Small intestine (tissue), 7 donors: ENCODE data around the gene TSHZ1. TPM values are rescaled to one million over a fixed set of nuclear protein-coding genes. Genes with fewer than 3 reads are reported as not detected.

ENCODE experiments used
- DNase-seq, 2 donors: peaks; one replicate each; pipeline versions ENCODE4 v3.0.0 to v3.0.0-alpha.2; 2013
- FAIRE-seq: peaks from 2 replicates; lab custom pipeline; 2012; peaks lifted over from hg19 to GRCh38; lab: Jason Lieb, UNC
- H3K27ac ChIP-seq, 3 donors: one replicate each; pipeline ENCODE4 v1.5.1; 2013; ENCODE audit warnings: low read length in 2 of 3, mild to moderate bottlenecking in 2 of 3, control low read depth in 1 of 3, inconsistent platforms in 1 of 3, low read depth in 1 of 3, moderate library complexity in 1 of 3
- H3K27me3 ChIP-seq, 3 donors: one replicate each; pipeline ENCODE4 v1.6.1; 2013; ENCODE audit warnings: low read length in 3 of 3, inconsistent platforms in 1 of 3; ENCODE audit not compliant: control insufficient read depth in 3 of 3, insufficient read depth in 3 of 3
- H3K36me3 ChIP-seq, 3 donors: one replicate each; pipeline ENCODE4 v1.6.1; 2013; ENCODE audit warnings: low read length in 3 of 3, inconsistent platforms in 1 of 3, low read depth in 1 of 3, mild to moderate bottlenecking in 1 of 3, moderate library complexity in 1 of 3; ENCODE audit not compliant: control insufficient read depth in 3 of 3, insufficient read depth in 2 of 3
- H3K4me1 ChIP-seq, 3 donors: one replicate each; pipeline ENCODE4 v1.6.1; 2013; ENCODE audit warnings: low read length in 2 of 3, inconsistent platforms in 1 of 3, low read depth in 1 of 3, mild to moderate bottlenecking in 1 of 3, moderate library complexity in 1 of 3; ENCODE audit not compliant: control insufficient read depth in 3 of 3, insufficient read depth in 2 of 3
- H3K4me3 ChIP-seq, 3 donors: one replicate each; pipeline ENCODE4 v1.5.1; 2013; ENCODE audit warnings: low read length in 3 of 3, control low read depth in 1 of 3, inconsistent platforms in 1 of 3, low read depth in 1 of 3, mild to moderate bottlenecking in 1 of 3, moderate library complexity in 1 of 3
- H3K9me3 ChIP-seq, 2 donors: one replicate each; pipeline ENCODE4 v1.6.1; 2013; ENCODE audit warnings: low read depth in 1 of 2, low read length in 1 of 2; ENCODE audit not compliant: control insufficient read depth in 2 of 2, insufficient read depth in 1 of 2
- WGBS, 3 donors: extraction: QIAGEN DNeasy Blood & Tissue Kit; methylation state at CpG; one replicate each; pipeline ENCODE4 v1.1.7; 2013; 5-methylcytosine and 5-hydroxymethylcytosine counted together
- polyA plus RNA-seq, 4 donors: library from polyadenylated mRNA; stranded (reverse) in 3 of 4; unstranded in 1 of 4; fragments of 200-250 nt in 3 of 4; fragments of 120-200 nt in 1 of 4; gene quantifications; one replicate each; pipeline versions ENCODE4 v1.2.1 to v1.2.3, GENCODE V29; 2013
- donor health status: healthy with polysubstance abuse.
- donor health status: control.
- donor health status: control.
- donor health status: Bipolar disorder and iron deficiency.
- donor health status: healthy.

The TSHZ1 gene
- polyA plus RNA-seq, 4 donors, result 7.3 to 41.9 (median 10.3) TPM

- WGBS, 3 donors, result 90 to 93% (median 91%) methylated on average over 8 of the region's 8 CpGs
- Histone ChIP-seq H3K27ac (no peak overlapping the region), H3K9me3 (no peaks in the 10 kb centered on the region), H3K4me1 (no peaks in the 10 kb centered on the region), H3K4me3 (no peak overlapping the region), H3K27me3 (no peaks in the 10 kb centered on the region), H3K36me3 (no peaks in the 10 kb centered on the region)
- DNase-seq (no peak), FAIRE-seq (no peak)
Observed at GRCh38 chr18:75316826-75317225, 106.2 kb downstream of the TSHZ1 start.

GRCh38 chr18:75317300-75317699 is 106.7 kb downstream of the TSHZ1 start:
- no peak overlapping the region for H3K4me3 ChIP-seq
- 92 to 96% (median 96%) methylated on average over 17 of the region's 17 CpGs for WGBS, 3 donors
- H3K9me3 ChIP-seq, result no peaks in the 10 kb centered on the region
- FAIRE-seq (no peak), DNase-seq (no peak)
- H3K4me1 ChIP-seq, result no peaks in the 10 kb centered on the region
- H3K27me3 ChIP-seq, result no peaks in the 10 kb centered on the region
- H3K36me3 ChIP-seq, result no peaks in the 10 kb centered on the region
- no peak overlapping the region for H3K27ac ChIP-seq

- Histone ChIP-seq H3K36me3 (no peaks in the 10 kb centered on the region), H3K4me1 (no peaks in the 10 kb centered on the region), H3K4me3 (no peak overlapping the region), H3K27ac (no peak overlapping the region), H3K27me3 (no peaks in the 10 kb centered on the region), H3K9me3 (no peaks in the 10 kb centered on the region)
- 85 to 92% (median 88%) methylated on average over 11 of the region's 11 CpGs for WGBS, 3 donors
- no peak for DNase-seq
- no peak for FAIRE-seq
Observed at GRCh38 chr18:75317703-75318102, 107.1 kb downstream of the TSHZ1 start.

GRCh38 chr18:75319905-75320304 is 109.3 kb downstream of the TSHZ1 start:
- no peak for FAIRE-seq
- no peaks in the 10 kb centered on the region for H3K4me1 ChIP-seq
- peaks cover 0 to under 1% (median 0%) of the 10 kb centered on the region in 3 donors for H3K27me3 ChIP-seq
- no peak for DNase-seq
- H3K4me3 ChIP-seq, result no peak overlapping the region
- H3K27ac ChIP-seq, result no peak overlapping the region
- WGBS, 3 donors, result 89 to 93% (median 90%) methylated on average over 9 of the region's 9 CpGs
- no peaks in the 10 kb centered on the region for H3K9me3 ChIP-seq
- no peaks in the 10 kb centered on the region for H3K36me3 ChIP-seq

GRCh38 chr18:75320506-75320905 is 109.9 kb downstream of the TSHZ1 start:
- H3K27me3 ChIP-seq, result peaks cover 0 to 2% (median 0%) of the 10 kb centered on the region in 3 donors
- FAIRE-seq, result no peak
- H3K4me3 ChIP-seq, result no peak overlapping the region
- 91 to 92% (median 91%) methylated on average over 9 of the region's 9 CpGs for WGBS, 3 donors
- H3K27ac ChIP-seq, result no peak overlapping the region
- no peak for DNase-seq
- H3K9me3 ChIP-seq, result no peaks in the 10 kb centered on the region
- no peaks in the 10 kb centered on the region for H3K36me3 ChIP-seq
- no peaks in the 10 kb centered on the region for H3K4me1 ChIP-seq

DNA sequence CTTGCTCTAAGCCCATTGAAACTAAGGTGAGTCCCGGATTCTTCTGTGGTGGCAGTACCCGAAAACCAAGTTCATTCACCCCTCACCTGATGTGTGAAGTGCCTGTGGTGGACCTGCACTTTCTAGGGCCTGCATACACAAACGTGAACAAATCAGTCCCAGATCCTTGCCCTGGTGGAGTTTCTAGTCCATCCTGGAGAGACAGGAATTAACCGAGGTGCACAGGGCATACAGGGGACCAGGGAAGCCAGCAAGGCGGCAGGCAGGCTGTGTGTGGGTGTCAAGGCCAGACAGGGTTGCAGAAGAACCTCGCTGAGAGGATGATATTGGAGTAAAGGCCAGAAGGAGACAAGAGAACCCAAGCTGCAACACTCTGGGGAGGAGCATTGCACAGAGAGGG is 110.8 kb downstream of the TSHZ1 start:
- WGBS, 3 donors, result 87 to 88% (median 88%) methylated on average over 6 of the region's 6 CpGs
- no peak for FAIRE-seq

GRCh38 chr18:75322206-75322605 is 111.6 kb downstream of the TSHZ1 start:
- DNase-seq (no peak), FAIRE-seq (no peak)
- Histone ChIP-seq H3K36me3 (no peaks in the 10 kb centered on the region), H3K27me3 (peaks cover 0 to 2% (median 0%) of the 10 kb centered on the region in 3 donors), H3K4me3 (no peak overlapping the region), H3K4me1 (no peaks in the 10 kb centered on the region), H3K27ac (no peak overlapping the region), H3K9me3 (no peaks in the 10 kb centered on the region)
- 88 to 95% (median 95%) methylated on average over 9 to 11 of the region's 11 CpGs for WGBS, 3 donors

More for the DNA sequence above, 110.8 kb downstream of the TSHZ1 start:
- H3K4me3 ChIP-seq, result no peak overlapping the region
- no peaks in the 10 kb centered on the region for H3K9me3 ChIP-seq
- no peaks in the 10 kb centered on the region for H3K4me1 ChIP-seq
- no peak overlapping the region for H3K27ac ChIP-seq
- no peak for DNase-seq
- no peaks in the 10 kb centered on the region for H3K36me3 ChIP-seq
- H3K27me3 ChIP-seq, result peaks cover 0 to 2% (median 0%) of the 10 kb centered on the region in 3 donors

DNA sequence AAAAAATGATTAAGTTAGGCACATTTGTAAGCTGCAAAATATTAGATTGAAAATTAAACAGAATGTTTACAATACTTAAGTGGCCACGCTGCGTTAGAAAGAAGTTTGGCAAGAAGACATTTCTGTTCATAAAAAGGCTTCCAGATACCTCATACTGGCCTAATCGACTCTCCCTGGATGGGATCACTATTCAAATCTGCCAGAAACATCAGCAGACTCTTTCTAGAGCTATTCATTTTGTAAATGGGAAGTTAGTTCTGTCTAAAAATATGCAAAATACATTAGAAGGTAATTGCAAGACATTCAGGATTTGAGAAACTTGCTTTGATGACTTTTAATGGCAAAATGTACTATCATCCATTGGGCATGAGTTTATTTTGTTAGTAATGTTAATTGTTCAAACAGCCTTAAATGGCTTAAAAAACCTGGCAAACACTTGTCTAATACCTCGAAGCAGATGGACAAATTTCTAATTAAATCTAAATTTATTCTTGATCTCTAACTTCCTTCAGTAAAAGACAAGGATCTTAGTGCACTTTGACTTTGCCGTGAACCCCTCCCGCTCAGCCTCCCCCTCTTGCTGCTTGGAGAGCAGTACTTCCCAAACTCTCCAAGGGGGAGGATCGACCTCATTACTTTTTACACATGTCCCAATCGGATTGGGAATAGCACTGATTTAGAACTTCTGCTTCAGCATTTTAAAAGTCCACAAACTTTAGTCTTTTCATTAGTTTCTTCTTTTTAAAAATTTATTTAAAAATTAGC is 113.4 kb downstream of the TSHZ1 start:
- Histone ChIP-seq H3K36me3 (no peaks in the 10 kb centered on the region), H3K27me3 (peaks cover 0 to 2% (median 0%) of the 10 kb centered on the region in 3 donors), H3K9me3 (no peaks in the 10 kb centered on the region), H3K27ac (no peak overlapping the region), H3K4me1 (no peaks in the 10 kb centered on the region), H3K4me3 (no peak overlapping the region)
- 60 to 80% (median 71%) methylated on average over 8 of the region's 8 CpGs for WGBS, 3 donors
- FAIRE-seq (no peak), DNase-seq (no peak)
